Measurements from ENCODE around the gene ZNF677.
"Not testable (repeated sequence)": the region's sequence is repeated elsewhere in the genome, so short reads cannot be mapped to it uniquely, and the experiment has no call there.

Gene ZNF677

DNA sequence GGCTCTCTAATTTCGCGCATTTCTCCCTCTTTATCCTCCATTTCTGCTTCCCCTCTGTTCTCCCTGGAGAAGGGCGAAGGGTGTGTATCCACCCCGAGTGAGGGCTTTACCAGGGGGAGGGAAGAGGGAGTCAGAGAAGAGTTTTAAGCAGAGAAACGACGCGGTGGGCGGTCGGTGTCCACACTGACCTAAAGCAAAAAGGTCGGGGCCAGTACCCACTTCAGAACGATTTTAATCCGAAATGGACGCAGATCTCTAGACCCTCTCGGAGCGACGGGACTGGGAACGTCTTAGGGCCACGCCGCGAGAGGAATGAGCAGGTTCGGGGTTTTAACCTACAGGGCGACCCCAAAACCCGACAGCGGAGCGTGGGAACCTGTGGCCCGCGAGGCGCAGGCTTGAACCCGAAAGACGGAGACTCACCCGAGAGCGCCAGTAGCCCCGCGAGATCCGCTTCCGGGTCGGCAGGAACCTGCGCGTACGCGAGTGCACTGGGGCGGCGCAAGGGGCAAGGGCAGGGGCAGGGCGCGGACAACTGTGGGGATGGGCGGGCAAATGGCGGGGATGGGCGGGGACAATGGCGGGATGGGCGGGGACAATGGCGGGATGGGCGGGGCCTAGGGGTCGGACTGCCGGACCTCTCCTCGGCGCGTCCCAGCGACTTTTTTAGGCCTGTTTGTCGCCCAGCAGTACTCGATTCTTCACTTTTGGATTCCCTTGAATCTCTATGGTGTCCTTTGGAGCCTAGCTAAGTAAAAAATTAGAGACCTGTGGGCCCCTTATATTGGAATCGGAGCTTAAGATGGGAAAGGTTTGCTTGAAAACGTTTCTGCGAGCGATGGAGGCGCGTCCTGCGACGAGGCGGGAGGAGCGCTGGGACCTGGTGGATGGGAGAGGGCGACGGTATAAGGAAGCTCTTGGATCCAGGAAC lies at the start of gene ZNF677:
Gene ZNF677 (minus strand): TSS at position 463 of the 931 bp plus-strand sequence. CDS start 3,323 bp downstream, outside the sequence.
- TF ChIP-seq ZNF274 (IDR thresholded peaks at IDR 0.05; ENCODE audit: low read depth, low read length) = no peak
- peak within 1 kb of the TSS; percentile 90; the same call in 1 of the 2 replicates for H3K4me3 ChIP-seq (ENCODE audit: low read length)

DNA sequence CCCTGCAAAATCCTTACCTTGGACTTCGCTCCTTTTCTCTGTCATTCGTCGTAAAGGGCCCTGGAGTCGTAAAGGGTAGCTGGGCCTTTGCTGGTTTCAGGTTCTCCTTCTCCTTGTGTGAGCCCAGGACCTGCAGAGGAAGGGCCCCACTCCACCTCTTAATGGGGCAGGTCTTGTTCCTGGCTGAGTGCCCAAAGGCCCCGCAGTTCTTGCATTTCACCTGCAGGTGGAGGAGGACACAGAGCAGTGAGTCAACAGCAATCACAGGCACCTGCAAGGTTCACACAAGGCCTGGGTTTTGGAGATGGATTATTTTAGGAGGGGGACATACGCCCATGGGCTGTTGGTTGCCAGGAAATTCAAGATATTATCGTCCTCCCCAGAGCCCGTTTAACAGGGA lies 46.7 kb upstream of the ZNF677 start:
- H3K4me3 ChIP-seq (ENCODE audit: low read length) = not testable (repeated sequence)

DNA sequence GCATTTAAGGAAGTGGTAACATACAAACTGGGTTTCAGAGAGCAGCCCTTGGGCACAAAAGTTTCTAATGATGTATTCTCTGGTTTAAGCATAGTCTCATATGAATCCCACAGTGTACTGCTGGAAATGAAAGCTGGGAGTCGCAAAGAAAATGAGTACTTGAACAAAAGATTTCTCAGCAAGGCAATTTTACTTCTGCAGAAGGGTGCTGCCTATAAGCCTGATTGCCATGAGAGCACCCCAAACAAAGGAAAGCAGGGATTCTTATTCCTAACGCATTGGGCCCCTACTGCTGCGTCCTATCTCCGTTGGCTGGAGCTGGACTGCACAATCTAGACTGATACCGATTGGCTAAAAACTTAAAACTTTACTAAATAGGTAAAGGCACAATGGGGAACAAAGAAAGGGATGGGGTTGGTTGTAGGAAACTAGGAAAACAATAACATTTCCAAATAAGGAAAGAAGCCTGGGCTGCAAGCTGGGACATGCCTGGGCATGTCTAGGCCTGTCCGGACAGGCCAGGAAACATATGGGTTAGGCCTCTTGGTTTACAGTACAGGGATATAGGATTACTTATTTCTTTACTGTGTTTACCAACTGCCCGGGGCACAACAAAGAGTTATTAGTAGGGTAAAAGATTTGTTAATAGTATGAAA lies 40.2 kb upstream of the ZNF677 start:
- H3K4me3 ChIP-seq (ENCODE audit: low read length) = no peak overlapping the region
- no peak for TF ChIP-seq ZNF274 (IDR thresholded peaks at IDR 0.05; ENCODE audit: low read depth, low read length)

DNA sequence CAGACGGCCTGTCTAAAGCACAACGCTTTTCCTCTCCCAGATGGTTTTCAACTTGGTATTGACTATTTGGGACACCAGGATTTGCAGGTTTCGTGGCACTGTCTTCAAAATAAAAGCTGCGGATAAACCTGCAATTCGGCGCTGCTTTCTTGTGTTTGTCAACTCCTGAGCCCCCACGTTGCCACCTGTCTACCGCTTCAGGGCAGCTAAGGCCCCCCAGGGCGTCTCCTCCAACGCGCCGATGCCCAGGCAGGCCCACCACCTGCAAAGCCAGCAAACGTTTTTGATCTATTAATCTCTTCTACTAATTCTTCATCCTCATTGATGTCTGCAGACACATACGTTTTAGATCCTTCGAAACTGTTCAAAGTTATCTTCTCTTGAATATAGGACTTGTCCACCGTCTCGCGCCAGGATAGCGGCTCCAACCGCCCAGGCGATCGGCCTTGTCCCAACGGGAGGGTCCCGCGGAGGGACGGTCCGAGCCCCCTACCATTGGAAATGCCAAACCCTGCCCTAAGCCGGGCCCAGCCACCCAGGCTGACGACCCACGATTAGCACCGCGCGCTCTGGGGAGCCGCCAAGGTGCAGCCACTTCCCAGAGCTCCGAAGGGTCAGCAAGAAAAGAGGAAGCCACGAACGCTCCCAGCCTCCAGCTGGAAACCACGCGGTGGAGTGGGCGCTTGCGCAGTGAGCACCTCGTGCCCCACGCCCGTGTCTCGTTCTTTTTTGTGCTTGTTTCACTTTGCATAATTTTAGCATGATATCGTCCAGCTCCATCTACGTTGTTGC lies 36.3 kb upstream of the ZNF677 start:
- no peak overlapping the region for H3K4me3 ChIP-seq (ENCODE audit: low read length)
- TF ChIP-seq ZNF274 (IDR thresholded peaks at IDR 0.05; ENCODE audit: low read depth, low read length) = no peak

DNA sequence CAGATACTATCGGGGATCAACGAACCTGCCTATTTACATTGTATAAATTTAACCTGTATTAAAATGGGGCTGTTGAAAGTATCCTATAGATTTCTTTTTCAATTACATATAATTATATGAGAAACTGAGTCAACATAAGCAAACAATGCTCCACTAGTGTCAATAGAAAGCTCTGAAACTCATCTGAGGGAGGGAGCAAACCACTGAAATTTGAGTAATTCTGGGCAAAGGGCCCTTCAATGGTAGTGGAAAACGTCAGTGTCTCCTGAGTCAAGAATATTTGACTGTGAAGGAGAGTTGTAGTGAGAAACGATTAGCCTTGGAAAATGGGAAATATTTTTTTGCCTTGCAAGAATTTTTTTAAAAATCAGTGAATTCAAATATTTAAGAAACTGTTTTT lies 30.4 kb upstream of the ZNF677 start:
- H3K4me3 ChIP-seq (ENCODE audit: low read length) = no peak overlapping the region
- TF ChIP-seq ZNF274 (IDR thresholded peaks at IDR 0.05; ENCODE audit: low read depth, low read length) = no peak

DNA sequence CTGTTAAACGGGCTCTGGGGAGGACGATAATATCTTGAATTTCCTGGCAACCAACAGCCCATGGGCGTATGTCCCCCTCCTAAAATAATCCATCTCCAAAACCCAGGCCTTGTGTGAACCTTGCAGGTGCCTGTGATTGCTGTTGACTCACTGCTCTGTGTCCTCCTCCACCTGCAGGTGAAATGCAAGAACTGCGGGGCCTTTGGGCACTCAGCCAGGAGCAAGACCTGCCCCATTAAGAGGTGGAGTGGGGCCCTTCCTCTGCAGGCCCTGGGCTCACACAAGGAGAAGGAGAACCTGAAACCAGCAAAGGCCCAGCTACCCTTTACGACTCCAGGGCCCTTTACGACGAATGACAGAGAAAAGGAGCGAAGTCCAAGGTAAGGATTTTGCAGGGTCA lies 27.3 kb upstream of the ZNF677 start:
- H3K4me3 ChIP-seq (ENCODE audit: low read length) = not testable (repeated sequence)

DNA sequence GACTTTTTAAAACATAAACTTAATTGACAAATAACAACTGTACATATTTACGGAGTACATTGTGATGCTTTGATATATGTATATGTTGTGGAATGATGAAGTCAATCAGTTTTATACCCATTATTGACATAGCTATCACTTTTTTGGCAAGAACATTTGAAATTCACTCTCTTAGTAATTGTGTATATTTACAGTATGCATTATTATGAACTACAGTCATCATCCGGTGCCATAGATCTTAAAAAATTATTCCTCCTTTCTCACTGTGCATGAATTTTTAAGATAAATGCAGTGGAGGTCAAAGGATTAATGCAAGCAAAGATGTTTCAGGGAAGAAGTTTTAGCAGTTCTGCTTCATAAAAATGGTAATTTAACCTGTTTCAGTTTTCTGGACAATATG lies 20.8 kb upstream of the ZNF677 start:
- H3K4me3 ChIP-seq (ENCODE audit: low read length) = no peak overlapping the region
- TF ChIP-seq ZNF274 (IDR thresholded peaks at IDR 0.05; ENCODE audit: low read depth, low read length) = no peak

DNA sequence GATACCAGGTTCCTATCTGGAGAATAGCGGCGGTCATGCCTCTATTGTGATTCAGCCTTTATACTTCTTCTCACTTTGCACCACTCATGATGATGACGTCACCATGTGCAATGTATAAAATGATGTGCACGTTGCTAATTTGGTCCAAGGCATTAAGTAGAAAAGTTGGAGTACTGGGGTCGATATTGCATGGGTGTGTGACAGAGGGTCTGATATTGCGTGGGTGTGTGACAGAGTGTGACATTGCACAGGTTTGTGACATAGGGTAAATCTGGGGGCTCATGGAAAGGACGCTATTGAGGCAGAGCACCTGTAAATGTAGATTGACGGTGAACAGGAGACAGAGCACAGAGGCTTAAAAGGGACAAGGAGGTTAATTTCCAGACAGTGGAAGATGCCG lies 17.4 kb upstream of the ZNF677 start:
- no peak overlapping the region for H3K4me3 ChIP-seq (ENCODE audit: low read length)

DNA sequence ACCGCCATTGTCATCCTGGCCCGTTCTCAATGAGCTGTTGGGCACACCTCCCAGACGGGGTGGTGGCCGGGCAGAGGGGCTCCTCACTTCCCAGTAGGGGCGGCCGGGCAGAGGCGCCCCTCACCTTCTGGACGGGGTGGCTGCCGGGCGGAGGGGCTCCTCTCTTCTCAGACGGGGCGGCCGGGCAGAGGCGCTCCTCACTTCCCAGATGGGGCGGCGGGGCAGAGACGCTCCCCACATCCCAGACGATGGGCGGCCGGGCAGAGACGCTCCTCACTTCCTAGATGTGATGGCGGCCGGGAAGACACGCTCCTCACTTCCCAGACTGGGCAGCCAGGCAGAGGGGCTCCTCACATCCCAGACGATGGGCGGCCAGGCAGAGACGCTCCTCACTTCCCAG lies 15.2 kb upstream of the ZNF677 start:
- not testable (repeated sequence) for H3K4me3 ChIP-seq (ENCODE audit: low read length)

More for the DNA sequence above, 17.4 kb upstream of the ZNF677 start:
- no peak for TF ChIP-seq ZNF274 (IDR thresholded peaks at IDR 0.05; ENCODE audit: low read depth, low read length)

DNA sequence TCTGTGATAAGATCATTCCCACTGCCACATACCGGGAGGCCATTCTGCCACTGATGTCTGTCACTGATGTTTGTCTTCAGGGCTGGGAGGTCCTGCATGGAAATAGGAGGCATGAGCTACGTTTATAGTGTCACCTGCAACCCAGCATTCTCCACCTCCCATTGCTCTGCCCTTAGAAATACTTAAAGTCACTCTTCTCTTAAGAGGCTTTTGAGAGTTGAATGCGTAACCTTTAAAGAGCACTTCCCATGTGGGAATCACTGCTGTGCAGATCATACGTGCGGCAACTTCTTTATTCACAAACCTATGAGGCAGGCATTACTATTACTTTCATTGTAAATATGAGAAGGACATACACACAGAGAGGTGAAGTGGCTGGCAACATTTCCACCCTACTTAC lies 12.9 kb upstream of the ZNF677 start, which contains the start of gene VN1R4:
Gene VN1R4 (minus strand): TSS at position 101 of the 400 bp plus-strand sequence. CDS start 58 bp downstream, at position 43.
- H3K4me3 ChIP-seq (ENCODE audit: low read length) = not testable (repeated sequence)

DNA sequence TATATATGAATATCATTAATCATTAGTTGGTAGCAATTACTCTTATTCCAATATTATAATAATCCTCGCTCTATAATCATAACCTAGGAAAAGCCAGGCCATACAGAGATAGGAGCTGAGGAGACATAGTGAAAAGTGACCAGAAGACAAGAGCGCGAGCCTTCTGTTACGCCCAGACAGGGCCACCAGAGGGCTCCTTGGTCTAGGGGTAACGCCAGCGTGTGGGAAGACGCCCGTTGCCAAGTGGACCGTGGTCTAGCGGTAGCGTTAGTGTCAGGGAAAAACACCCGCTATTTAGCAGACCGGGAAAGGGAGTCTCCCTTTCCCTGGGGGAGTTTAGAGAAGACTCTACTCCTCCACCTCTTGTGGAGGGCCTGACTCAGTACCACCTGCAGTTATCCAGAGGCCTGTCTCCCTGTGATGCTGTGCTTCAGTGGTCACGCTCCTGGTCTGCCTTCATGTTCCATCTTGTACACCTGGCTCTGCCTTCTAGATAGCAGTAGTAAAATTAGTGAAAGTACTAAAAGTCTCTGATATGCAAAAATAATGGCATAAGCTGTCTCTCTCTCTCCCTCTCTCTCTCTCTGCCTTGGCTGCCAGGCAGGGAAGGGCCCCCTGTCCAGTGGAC lies 3.2 kb upstream of the ZNF677 start, which contains the start of gene VN1R2:
Gene VN1R2 (plus strand): TSS at position 578 of the 628 bp plus-strand sequence. CDS start 84 bp downstream, outside the sequence.
- not testable (repeated sequence) for H3K4me3 ChIP-seq (ENCODE audit: low read length)

DNA sequence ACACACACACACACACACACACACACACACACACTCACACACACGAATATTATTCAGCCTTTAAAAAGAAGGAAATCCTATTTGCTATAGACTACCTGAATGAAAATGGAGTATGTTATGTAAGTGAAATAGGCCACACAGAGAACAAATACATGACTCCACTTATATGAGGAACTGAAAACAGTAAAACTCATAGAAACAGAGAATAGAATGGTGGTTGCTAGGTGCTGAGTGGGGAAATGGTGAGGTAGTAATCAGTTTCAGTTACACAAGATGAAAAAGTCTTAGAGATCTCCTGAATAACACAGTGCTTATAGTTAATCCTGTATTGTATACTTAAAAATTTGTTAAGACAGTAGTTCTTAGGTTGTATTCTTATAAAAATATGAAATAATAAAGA lies 8.2 kb downstream of the ZNF677 start:
- H3K4me3 ChIP-seq (ENCODE audit: low read length) = no peak overlapping the region
- no peak for TF ChIP-seq ZNF274 (IDR thresholded peaks at IDR 0.05; ENCODE audit: low read depth, low read length)

DNA sequence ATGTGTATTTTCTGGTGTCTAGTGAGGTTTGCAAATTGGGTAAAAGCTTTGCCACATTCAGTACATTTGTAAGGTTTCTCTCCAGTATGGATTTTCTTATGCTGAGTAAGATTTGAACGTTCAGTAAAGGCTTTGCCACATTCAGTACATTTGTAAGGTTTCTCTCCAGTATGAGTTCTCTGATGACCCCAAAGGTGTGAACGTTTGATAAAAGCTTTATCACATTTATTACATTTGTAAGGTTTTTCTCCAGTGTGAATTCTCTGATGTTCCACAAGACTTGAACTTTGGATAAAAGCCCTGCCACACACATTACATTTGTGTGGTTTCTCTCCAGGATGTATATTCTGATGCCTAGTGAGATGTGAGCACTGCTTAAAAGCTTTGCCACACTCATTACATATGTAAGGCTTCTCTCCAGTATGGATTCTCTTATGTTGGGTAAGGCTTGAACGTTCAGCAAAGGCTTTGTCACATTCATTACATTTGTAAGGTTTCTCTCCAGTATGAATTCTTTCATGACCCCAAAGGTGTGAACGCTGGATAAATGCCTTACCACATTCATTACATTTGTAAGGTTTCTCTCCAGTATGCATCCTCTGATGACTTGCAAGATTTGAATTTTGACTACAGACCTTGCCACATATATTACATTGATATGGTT lies 17.4 kb downstream of the ZNF677 start:
- peak; percentile 84 for TF ChIP-seq ZNF274 (IDR thresholded peaks at IDR 0.05; ENCODE audit: low read depth, low read length)
- no peak overlapping the region for H3K4me3 ChIP-seq (ENCODE audit: low read length)

DNA sequence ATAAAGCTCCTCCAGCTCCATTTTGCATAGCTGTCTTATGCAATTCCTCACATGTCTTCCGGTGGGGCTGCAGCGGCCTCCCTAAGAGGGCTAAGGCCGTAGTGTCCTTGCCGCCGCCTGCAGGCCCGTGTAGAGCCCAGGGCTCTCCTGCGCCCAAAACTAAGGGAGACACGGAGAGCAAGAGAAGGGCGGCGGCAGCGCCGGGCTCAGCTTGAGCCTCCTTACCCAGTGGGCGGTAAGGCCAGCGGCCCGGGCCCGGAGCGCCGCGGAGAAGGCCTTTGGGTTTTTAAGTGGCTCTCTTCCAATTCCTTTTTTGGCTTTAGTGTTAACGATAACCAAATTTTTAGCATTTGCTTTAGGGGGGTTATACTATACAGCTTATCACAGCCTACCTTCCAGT lies 30.1 kb downstream of the ZNF677 start:
- no peak for TF ChIP-seq ZNF274 (IDR thresholded peaks at IDR 0.05; ENCODE audit: low read depth, low read length)
- H3K4me3 ChIP-seq (ENCODE audit: low read length) = no peak overlapping the region

DNA sequence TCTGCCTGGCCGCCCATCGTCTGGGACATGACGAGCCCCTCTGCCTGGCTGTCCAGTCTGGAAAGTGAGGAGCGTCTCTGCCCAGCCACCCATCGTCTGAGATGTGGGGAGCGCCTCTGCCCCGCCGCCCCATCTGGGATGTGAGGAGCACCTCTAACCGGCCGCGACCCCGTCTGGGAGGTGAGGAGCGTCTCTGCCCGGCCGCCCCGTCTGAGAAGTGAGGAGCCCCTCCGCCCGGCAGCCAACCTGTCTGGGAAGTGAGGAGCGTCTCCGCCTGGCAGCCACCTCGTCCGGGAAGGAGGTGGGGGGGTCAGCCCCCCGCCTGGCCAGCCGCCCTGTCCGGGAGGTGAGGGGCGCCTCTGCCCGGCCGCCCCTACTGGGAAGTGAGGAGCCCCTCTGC lies 32.0 kb downstream of the ZNF677 start:
- not testable (repeated sequence) for H3K4me3 ChIP-seq (ENCODE audit: low read length)
